ENCODE data around the gene PTH2. TPM values are rescaled to one million over a fixed set of nuclear protein-coding genes. Genes with fewer than 3 reads are reported as not detected.

Gene PTH2
- total RNA-seq, 2 donors from 2014 or later = not detected

- Histone ChIP-seq H3K27me3 (replicated peaks; ENCODE audit: insufficient read depth) (peaks cover 65% of the 10 kb centered on the region), H3K9me3 (no peaks in the 10 kb centered on the region), H3K27ac (no peak overlapping the region), H3K4me3 (no peak overlapping the region), H3K36me3 (no peaks in the 10 kb centered on the region), H3K4me1 (ENCODE audit: control insufficient read depth in 1 of 2, low read depth in 2 of 2) (peaks cover 12 to 36% of the 10 kb centered on the region in 2 donors)
- TF ChIP-seq CTCF (IDR thresholded peaks at IDR 0.05) = no peak
- DNase-seq (ENCODE audit: low spot score) = no peak
- no peak for ATAC-seq (ENCODE audit: insufficient number of reproducible peaks, low FRiP score, low read depth)
Observed at GRCh38 chr19:49423985-49424303, 703 bp upstream of the PTH2 start.

- peak; percentile 30 for TF ChIP-seq CTCF (IDR thresholded peaks at IDR 0.05)
- H3K9me3 ChIP-seq = no peaks in the 10 kb centered on the region
- H3K4me3 ChIP-seq = peak overlapping the region; percentile 45
- peaks cover 12 to 28% of the 10 kb centered on the region in 2 donors for H3K4me1 ChIP-seq (ENCODE audit: control insufficient read depth in 1 of 2, low read depth in 2 of 2)
- ATAC-seq (ENCODE audit: insufficient number of reproducible peaks, low FRiP score, low read depth) (no peak), DNase-seq (ENCODE audit: low spot score) (no peak)
- peaks cover 51% of the 10 kb centered on the region for H3K27me3 ChIP-seq (replicated peaks; ENCODE audit: insufficient read depth)
- no peak overlapping the region for H3K27ac ChIP-seq
- no peaks in the 10 kb centered on the region for H3K36me3 ChIP-seq
Observed at GRCh38 chr19:49422407-49423070, 702 bp downstream of the PTH2 start.

GRCh38 chr19:49421878-49422202 lies 1.4 kb downstream of the PTH2 start:
- TF ChIP-seq CTCF (IDR thresholded peaks at IDR 0.05) = no peak
- H3K27ac ChIP-seq = no peak overlapping the region
- ATAC-seq (ENCODE audit: insufficient number of reproducible peaks, low FRiP score, low read depth) = no peak
- H3K4me3 ChIP-seq = no peak overlapping the region
- H3K9me3 ChIP-seq = no peaks in the 10 kb centered on the region
- H3K27me3 ChIP-seq (replicated peaks; ENCODE audit: insufficient read depth) = peaks cover 44% of the 10 kb centered on the region
- no peak for DNase-seq (ENCODE audit: low spot score)
- no peaks in the 10 kb centered on the region for H3K36me3 ChIP-seq
- peaks cover 12 to 28% of the 10 kb centered on the region in 2 donors for H3K4me1 ChIP-seq (ENCODE audit: control insufficient read depth in 1 of 2, low read depth in 2 of 2)

- peak overlapping the region; percentile 25 for H3K4me3 ChIP-seq
- TF ChIP-seq CTCF (IDR thresholded peaks at IDR 0.05) = no peak
- H3K27me3 ChIP-seq (replicated peaks; ENCODE audit: insufficient read depth) = peaks cover 38% of the 10 kb centered on the region
- peaks cover 12 to 28% of the 10 kb centered on the region in 2 donors for H3K4me1 ChIP-seq (ENCODE audit: control insufficient read depth in 1 of 2, low read depth in 2 of 2)
- H3K9me3 ChIP-seq = no peaks in the 10 kb centered on the region
- ATAC-seq (ENCODE audit: insufficient number of reproducible peaks, low FRiP score, low read depth) (no peak), DNase-seq (ENCODE audit: low spot score) (no peak)
- no peaks in the 10 kb centered on the region for H3K36me3 ChIP-seq
- no peak overlapping the region for H3K27ac ChIP-seq
Observed at GRCh38 chr19:49421039-49421877, 2.0 kb downstream of the PTH2 start.

GRCh38 chr19:49420227-49420626 lies 3.0 kb downstream of the PTH2 start:
- H3K4me1 ChIP-seq (ENCODE audit: control insufficient read depth in 1 of 2, low read depth in 2 of 2) = peaks cover 12 to 28% of the 10 kb centered on the region in 2 donors
- DNase-seq (ENCODE audit: low spot score) = no peak
- H3K9me3 ChIP-seq = no peaks in the 10 kb centered on the region
- no peak for TF ChIP-seq CTCF (IDR thresholded peaks at IDR 0.05)
- no peak overlapping the region for H3K27ac ChIP-seq
- ATAC-seq (ENCODE audit: insufficient number of reproducible peaks, low FRiP score, low read depth) = no peak
- H3K36me3 ChIP-seq = no peaks in the 10 kb centered on the region
- no peak overlapping the region for H3K4me3 ChIP-seq
- peaks cover 28% of the 10 kb centered on the region for H3K27me3 ChIP-seq (replicated peaks; ENCODE audit: insufficient read depth)

All from thoracic aorta (tissue), 2 donors.